Measurements from ENCODE around the gene TACR1. TPM values are rescaled to one million over a fixed set of nuclear protein-coding genes. Genes with fewer than 3 reads are reported as not detected.

TACR1 gene
- total and polyA plus RNA-seq, 2 of the 13 experiments (the other 11 are each of a cell fraction or from before 2014, with no cell fraction given), result not detected

DNA sequence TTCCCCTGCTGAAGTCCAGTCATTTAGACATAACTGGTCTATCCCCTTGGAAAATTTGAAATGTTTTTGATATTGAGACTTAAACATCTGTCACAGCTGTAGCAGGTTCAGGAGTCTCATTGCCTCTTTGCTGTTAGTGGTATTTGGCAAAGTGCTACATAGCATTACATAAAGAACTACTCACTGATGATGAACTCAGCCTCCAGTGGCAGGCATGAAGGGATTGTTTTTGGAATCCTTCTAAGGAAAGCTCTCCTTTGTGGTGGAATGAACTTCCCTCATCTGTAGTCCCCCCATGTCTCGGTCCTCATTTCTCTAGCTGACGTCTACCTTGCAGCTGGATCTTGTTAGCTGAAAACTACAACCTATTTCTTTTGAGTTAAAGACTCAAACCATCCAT, 111.6 kb downstream of the TACR1 start:
- Histone ChIP-seq H3K36me3 (replicated peaks in 1 of 2; ENCODE audit: control insufficient read depth in 1 of 2, insufficient read depth in 2 of 2, low read length in 2 of 2) (no peaks in the 10 kb centered on the region), H3K27me3 (ENCODE audit: control insufficient read depth in 1 of 2, insufficient read depth in 2 of 2, low read length in 2 of 2) (no peaks in the 10 kb centered on the region), H3K79me2 (ENCODE audit: insufficient read depth, low read length) (no peaks in the 10 kb centered on the region), H3K9ac (ENCODE audit: insufficient read depth, low read depth, low read length) (no peak overlapping the region), H3K9me3 (ENCODE audit: low read length) (no peaks in the 10 kb centered on the region), H2AFZ (ENCODE audit: low read length) (no peak overlapping the region), H3K27ac (ENCODE audit: extremely low read length, insufficient read depth, low read length) (no peak overlapping the region), H3K4me3 (replicated peaks in 1 of 3; ENCODE audit: insufficient read depth in 1 of 3, low read depth in 2 of 3, low read length in 3 of 3) (no peak overlapping the region), H3K4me2 (ENCODE audit: low read depth, low read length) (no peak overlapping the region), H3K4me1 (ENCODE audit: insufficient read depth, low read length) (0 out of 2 replicates have a peak, but pooled peaks cover 10% of the 10 kb centered on the region), H4K20me1 (ENCODE audit: insufficient read depth, low read length) (no peaks in the 10 kb centered on the region)
- no peak for DNase-seq (ENCODE audit: low spot score)
- BruUV-seq (replicated peaks), result no TSS peak
- intact Hi-C loops (cut with micrococcal nuclease; ENCODE audit: unreplicated experiment) (no loop called here), in situ Hi-C loops (cut with HindIII; ENCODE audit: extremely low pct_ligation_motif_present, low pct_unique_long_range_greater_than_20kb) (no loop called here)
- no peak for ATAC-seq
- no peak for FAIRE-seq
- WGBS (ENCODE audit: low lambda C conversion rate), result 98% methylated on average over 2 of the region's 2 CpGs
- POLR2A ChIA-PET, result no interaction called here
- CTCF ChIA-PET (ENCODE audit: low intra/inter-chr PET ratio, low total read pairs), result no interaction called here
- no peak for TF ChIP-seq YEATS4 (CRISPR knock-in tag; IDR thresholded peaks at IDR 0.05; ENCODE audit: borderline replicate concordance)
- no peak for TF ChIP-seq ADNP (CRISPR knock-in tag; IDR thresholded peaks at IDR 0.05)
- TF ChIP-seq, protein P1, sequence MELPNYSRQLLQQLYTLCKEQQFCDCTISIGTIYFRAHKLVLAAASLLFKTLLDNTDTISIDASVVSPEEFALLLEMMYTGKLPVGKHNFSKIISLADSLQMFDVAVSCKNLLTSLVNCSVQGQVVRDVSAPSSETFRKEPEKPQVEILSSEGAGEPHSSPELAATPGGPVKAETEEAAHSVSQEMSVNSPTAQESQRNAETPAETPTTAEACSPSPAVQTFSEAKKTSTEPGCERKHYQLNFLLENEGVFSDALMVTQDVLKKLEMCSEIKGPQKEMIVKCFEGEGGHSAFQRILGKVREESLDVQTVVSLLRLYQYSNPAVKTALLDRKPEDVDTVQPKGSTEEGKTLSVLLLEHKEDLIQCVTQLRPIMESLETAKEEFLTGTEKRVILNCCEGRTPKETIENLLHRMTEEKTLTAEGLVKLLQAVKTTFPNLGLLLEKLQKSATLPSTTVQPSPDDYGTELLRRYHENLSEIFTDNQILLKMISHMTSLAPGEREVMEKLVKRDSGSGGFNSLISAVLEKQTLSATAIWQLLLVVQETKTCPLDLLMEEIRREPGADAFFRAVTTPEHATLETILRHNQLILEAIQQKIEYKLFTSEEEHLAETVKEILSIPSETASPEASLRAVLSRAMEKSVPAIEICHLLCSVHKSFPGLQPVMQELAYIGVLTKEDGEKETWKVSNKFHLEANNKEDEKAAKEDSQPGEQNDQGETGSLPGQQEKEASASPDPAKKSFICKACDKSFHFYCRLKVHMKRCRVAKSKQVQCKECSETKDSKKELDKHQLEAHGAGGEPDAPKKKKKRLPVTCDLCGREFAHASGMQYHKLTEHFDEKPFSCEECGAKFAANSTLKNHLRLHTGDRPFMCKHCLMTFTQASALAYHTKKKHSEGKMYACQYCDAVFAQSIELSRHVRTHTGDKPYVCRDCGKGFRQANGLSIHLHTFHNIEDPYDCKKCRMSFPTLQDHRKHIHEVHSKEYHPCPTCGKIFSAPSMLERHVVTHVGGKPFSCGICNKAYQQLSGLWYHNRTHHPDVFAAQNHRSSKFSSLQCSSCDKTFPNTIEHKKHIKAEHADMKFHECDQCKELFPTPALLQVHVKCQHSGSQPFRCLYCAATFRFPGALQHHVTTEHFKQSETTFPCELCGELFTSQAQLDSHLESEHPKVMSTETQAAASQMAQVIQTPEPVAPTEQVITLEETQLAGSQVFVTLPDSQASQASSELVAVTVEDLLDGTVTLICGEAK (IDR thresholded peaks at IDR 0.05), result no peak
- TF ChIP-seq, protein P1 (CRISPR knock-in tag; IDR thresholded peaks at IDR 0.05), result no peak
- TF ChIP-seq SP4 (CRISPR knock-in tag; IDR thresholded peaks at IDR 0.05), result no peak
- TF ChIP-seq, protein P2, sequence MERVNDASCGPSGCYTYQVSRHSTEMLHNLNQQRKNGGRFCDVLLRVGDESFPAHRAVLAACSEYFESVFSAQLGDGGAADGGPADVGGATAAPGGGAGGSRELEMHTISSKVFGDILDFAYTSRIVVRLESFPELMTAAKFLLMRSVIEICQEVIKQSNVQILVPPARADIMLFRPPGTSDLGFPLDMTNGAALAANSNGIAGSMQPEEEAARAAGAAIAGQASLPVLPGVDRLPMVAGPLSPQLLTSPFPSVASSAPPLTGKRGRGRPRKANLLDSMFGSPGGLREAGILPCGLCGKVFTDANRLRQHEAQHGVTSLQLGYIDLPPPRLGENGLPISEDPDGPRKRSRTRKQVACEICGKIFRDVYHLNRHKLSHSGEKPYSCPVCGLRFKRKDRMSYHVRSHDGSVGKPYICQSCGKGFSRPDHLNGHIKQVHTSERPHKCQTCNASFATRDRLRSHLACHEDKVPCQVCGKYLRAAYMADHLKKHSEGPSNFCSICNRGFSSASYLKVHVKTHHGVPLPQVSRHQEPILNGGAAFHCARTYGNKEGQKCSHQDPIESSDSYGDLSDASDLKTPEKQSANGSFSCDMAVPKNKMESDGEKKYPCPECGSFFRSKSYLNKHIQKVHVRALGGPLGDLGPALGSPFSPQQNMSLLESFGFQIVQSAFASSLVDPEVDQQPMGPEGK (CRISPR knock-in tag; IDR thresholded peaks at IDR 0.05), result no peak
- TF ChIP-seq MAFF (IDR thresholded peaks at IDR 0.05; ENCODE audit: low read depth, low read length), result no peak
- TF ChIP-seq FOXO1 (CRISPR knock-in tag; IDR thresholded peaks at IDR 0.05), result no peak
